Activated CD4-positive, alpha-beta T cell treated with anti-CD3 and anti-CD28 coated beads for 36 hours (primary cell): ENCODE measurements around the gene RAI2. TPM values are rescaled to one million over a fixed set of nuclear protein-coding genes. Genes with fewer than 3 reads are reported as not detected.
A peak's percentile ranks its signal among the peaks of the same experiment; 100 is the strongest.

Experiments used
- ATAC-seq: fragments of 200-7000 bp; cut with Tn5 transposase; one replicate; pipeline ENCODE4 v1.10.0; 2021; ENCODE audit warnings: mild to moderate bottlenecking, moderate library complexity
- CTCF ChIA-PET: fragments of 350-600 bp; sonication (Branson Sonifier 250); formaldehyde crosslinking; loops from one replicate; lab custom pipeline; 2021; ENCODE audit warnings: antibody characterized with exemption; lab: Charles Lee
- POLR2A ChIA-PET: fragments of 350-600 bp; sonication (Branson Sonifier 250); formaldehyde crosslinking; loops from one replicate; lab custom pipeline; 2021; ENCODE audit warnings: antibody characterized with exemption, inconsistent platforms; lab: Charles Lee
- DNase-seq: peaks from one replicate; pipeline ENCODE4 v3.0.0-alpha.2; 2020
- H3K27ac Mint-ChIP-seq: one replicate; pipeline ENCODE4 v1.8.0; 2021; ENCODE audit warnings: mixed read lengths
- H3K27me3 Mint-ChIP-seq: one replicate; pipeline ENCODE4 v1.8.0; 2021; ENCODE audit warnings: mixed read lengths
- H3K36me3 Mint-ChIP-seq: one replicate; pipeline ENCODE4 v1.8.0; 2021; ENCODE audit warnings: low read depth, mixed read lengths
- H3K4me1 Mint-ChIP-seq: one replicate; pipeline ENCODE4 v1.8.0; 2021; ENCODE audit warnings: mixed read lengths
- H3K4me3 Mint-ChIP-seq: one replicate; pipeline ENCODE4 v1.8.0; 2021; ENCODE audit warnings: mild to moderate bottlenecking, moderate library complexity, mixed read lengths
- H3K9me3 Mint-ChIP-seq: one replicate; pipeline ENCODE4 v1.8.0; 2021; ENCODE audit warnings: low read depth, mixed read lengths
- intact Hi-C, 2 experiments: fragments of 100-400 bp; cut with DNase I in 1 of 2; cut with micrococcal nuclease in 1 of 2; formaldehyde crosslinking; loops; one replicate each; pipeline versions ENCODE4 v1.14.2 to v1.15.1; 2022 to 2024; cut with DNase I, micrococcal nuclease
- total RNA-seq, 2 experiments: library from RNA; stranded (reverse); gene quantifications; one replicate each; pipeline ENCODE4 v1.2.3, GENCODE V29; 2021

Gene RAI2
- under 1 TPM; 0.39 to 0.65 TPM for total RNA-seq

DNA sequence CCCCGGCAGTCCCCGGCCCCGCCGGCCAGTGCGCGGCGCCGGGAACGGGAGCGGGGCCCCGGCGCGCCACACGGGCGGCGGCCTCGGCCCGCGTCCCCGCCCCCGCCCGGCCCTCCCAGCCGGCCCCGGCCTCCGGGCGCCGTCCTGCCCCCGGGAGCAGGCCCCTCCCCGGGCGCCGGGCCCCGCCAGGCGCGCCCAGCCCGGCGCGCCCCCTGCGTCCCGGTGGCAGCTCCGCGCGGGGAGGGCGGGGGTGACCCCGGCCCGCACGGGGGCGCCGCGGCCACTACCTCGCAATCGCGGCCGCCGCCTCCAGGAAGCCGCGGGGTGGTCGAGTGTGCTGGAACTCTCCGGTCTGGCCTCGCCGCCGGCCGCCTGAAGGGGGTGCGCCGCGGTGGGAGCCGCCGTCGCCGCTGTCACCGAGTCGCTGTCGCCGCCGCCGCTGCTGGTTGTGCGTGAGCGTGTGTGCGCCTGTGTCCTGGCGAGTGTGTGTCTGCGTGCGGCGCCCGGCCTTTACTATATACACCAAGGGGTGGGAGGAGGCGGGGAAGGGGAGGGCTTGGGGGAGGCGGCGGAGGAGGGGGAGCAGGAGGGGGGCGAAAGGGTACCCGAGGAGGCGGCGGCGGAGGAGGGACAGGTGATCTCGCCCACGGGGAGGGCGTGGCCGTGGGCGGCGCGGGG lies at the start of gene RAI2:
TSS of gene RAI2 (minus strand) at position 488 of the 678 bp plus-strand sequence. CDS start 59,288 bp downstream, outside the sequence.
- ATAC-seq (peak; percentile 53), DNase-seq (peak; percentile 42)
- Mint-ChIP-seq H3K4me1 (peaks cover 4% of the 10 kb centered on the region), H3K4me3 (peak within 1 kb of the TSS; percentile 67), H3K27me3 (peaks cover 28% of the 10 kb centered on the region), H3K27ac (no peak within 1 kb of the TSS), H3K36me3 (no peaks in the 10 kb centered on the region), H3K9me3 (no peaks in the 10 kb centered on the region)
- ChIA-PET POLR2A (no interaction called here), CTCF (interaction anchor here (1.1 kb wide), 1 partner anchor 17 kb away, joined by 3 read pairs; no protein-coding TSS in a partner anchor)
- intact Hi-C loops, result no loop called here

DNA sequence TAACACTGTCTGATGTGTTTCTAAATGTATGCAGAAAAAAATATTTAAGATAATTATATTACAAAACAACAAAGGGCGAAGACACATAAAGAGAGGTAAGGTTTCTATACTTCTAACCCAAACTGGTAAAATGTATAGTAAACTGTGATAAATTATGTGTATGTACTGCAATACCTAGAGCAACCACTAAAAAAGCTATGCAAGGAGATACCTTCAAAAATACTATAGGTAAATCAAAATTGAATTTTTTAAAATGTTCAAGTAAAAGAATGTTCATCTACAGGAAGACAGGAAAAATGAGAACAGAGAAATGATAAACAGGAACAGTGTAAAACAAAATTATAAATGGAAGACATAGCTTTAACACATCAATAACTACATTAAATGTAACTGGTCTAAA lies 27.3 kb upstream of the RAI2 start:
- Mint-ChIP-seq H3K27me3 (peaks cover 16% of the 10 kb centered on the region), H3K27ac (no peak overlapping the region), H3K4me3 (no peak overlapping the region), H3K9me3 (no peaks in the 10 kb centered on the region), H3K36me3 (no peaks in the 10 kb centered on the region), H3K4me1 (peaks cover 7% of the 10 kb centered on the region)
- ATAC-seq (no peak), DNase-seq (no peak)
- intact Hi-C loops, result no loop called here
- ChIA-PET POLR2A (no interaction called here), CTCF (no interaction called here)

DNA sequence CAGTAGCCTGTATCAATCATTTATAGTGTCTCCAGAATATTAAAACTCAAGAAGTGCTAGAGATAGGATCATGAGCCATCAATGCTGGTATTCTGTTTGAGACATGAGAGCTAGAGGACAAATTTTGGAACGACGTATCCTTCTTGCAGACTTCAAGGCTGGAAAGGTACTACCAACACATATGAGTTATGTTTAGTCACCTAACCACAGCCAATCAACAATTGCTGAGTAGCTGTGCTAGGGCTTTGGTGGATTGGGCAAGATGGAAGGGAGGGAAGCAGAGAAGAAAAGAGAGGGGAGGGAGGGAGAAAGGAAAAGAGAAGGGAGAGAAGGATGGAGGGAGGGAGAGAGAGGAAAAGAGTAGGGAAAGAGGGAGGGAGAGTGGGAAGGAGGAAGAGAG lies 21.6 kb upstream of the RAI2 start:
- intact Hi-C loops, result no loop called here
- Mint-ChIP-seq H3K9me3 (no peaks in the 10 kb centered on the region), H3K36me3 (no peaks in the 10 kb centered on the region), H3K4me1 (no peaks in the 10 kb centered on the region), H3K27ac (no peak overlapping the region), H3K27me3 (peaks cover 13% of the 10 kb centered on the region), H3K4me3 (no peak overlapping the region)
- ATAC-seq (no peak), DNase-seq (no peak)
- ChIA-PET CTCF (interaction anchor here (0.9 kb wide), 1 partner anchor 11 kb away, joined by 3 read pairs; no protein-coding TSS in a partner anchor), POLR2A (no interaction called here)

DNA sequence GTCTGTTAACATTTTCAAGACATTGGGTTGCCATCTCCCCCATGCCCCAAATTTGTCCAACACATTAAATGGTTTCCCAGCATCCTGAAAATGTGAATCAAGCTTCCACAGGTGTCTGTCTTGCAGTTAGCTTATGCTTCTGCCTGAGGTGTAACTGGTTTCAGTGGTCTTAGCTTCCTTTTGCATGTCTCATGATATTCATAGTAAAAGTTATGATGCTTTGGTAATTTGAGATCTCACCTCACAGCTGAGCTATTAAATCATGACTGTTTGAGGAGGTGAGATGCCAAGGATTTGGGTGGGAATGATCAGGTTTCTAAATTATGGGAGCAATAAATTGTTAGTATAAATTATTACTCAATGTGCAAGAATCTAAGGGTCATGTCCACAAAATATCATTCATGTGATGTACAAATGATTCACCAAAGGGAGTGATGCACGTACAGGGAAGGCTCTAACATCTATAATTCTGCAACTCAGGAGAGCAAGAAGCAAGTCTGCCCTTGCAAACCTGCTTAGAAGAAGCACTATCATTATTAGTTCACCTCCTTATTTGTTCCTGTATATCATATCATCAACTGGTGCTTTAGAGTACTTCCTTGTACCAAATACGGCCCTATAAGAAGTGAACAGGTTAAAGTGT lies 17.1 kb upstream of the RAI2 start:
- no peak overlapping the region for H3K4me3 Mint-ChIP-seq
- ATAC-seq, result no peak
- POLR2A ChIA-PET, result no interaction called here
- DNase-seq, result no peak
- H3K27ac Mint-ChIP-seq, result no peak overlapping the region
- no peaks in the 10 kb centered on the region for H3K36me3 Mint-ChIP-seq
- H3K9me3 Mint-ChIP-seq, result peaks cover 2% of the 10 kb centered on the region
- CTCF ChIA-PET, result interaction anchor here (1.2 kb wide), 1 partner anchor 17 kb away, joined by 3 read pairs; the partner anchor contains the start of gene RAI2
- peaks cover 3% of the 10 kb centered on the region for H3K27me3 Mint-ChIP-seq
- intact Hi-C loops, result no loop called here
- H3K4me1 Mint-ChIP-seq, result no peaks in the 10 kb centered on the region

DNA sequence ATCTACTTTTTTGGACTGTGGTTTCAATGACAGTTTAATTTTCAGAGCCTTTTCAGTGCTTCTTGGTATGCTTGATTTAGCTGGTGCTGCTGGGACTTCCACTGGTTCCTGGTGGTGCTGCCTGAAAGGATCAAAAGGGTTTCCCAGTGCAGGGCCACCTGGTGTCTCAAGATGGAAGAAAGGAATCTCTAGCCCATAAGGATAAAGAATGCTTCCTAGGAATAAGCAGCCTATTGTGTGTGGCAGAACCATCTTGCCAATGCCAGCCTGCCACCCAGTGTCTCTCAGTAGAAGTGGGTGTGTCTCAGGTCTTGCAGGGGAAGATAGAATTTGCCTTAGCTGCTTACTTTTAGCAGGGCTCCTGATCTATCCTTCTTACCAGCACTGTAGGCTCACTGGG lies 15.0 kb upstream of the RAI2 start:
- H3K4me3 Mint-ChIP-seq, result no peak overlapping the region
- ATAC-seq, result no peak
- CTCF ChIA-PET, result no interaction called here
- POLR2A ChIA-PET, result interaction anchor here (0.6 kb wide), 2 partner anchors 176 to 891 kb away, joined by 3 to 9 read pairs; no protein-coding TSS in a partner anchor
- H3K27ac Mint-ChIP-seq, result no peak overlapping the region
- intact Hi-C loops, result no loop called here
- no peaks in the 10 kb centered on the region for H3K4me1 Mint-ChIP-seq
- H3K36me3 Mint-ChIP-seq, result no peaks in the 10 kb centered on the region
- DNase-seq, result no peak
- peaks cover 3% of the 10 kb centered on the region for H3K27me3 Mint-ChIP-seq
- H3K9me3 Mint-ChIP-seq, result peaks cover 2% of the 10 kb centered on the region

DNA sequence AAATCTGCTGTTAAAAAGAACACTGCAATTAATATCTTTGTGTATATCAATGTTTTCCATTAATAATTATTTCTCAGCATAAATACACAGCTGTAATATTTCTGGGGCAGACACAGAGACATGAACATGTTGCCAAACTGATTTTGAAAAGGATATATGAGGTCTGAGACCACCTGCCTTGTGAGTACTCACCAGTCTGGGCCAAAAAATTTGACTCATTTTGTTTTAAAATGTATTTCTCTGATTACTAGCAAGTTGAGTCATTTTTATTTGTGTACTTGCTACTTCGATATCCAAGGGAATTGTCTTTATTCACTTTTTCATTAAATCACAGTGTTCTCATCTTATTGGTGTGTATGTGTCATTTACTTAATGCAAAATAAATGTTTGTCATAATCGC lies 8.5 kb upstream of the RAI2 start:
- intact Hi-C loops, result no loop called here
- CTCF ChIA-PET, result no interaction called here
- no peak overlapping the region for H3K27ac Mint-ChIP-seq
- H3K27me3 Mint-ChIP-seq, result peaks cover 5% of the 10 kb centered on the region
- no peak overlapping the region for H3K4me3 Mint-ChIP-seq
- peaks cover 2% of the 10 kb centered on the region for H3K9me3 Mint-ChIP-seq
- POLR2A ChIA-PET, result no interaction called here
- no peak for DNase-seq
- no peaks in the 10 kb centered on the region for H3K36me3 Mint-ChIP-seq
- no peaks in the 10 kb centered on the region for H3K4me1 Mint-ChIP-seq
- ATAC-seq, result no peak

DNA sequence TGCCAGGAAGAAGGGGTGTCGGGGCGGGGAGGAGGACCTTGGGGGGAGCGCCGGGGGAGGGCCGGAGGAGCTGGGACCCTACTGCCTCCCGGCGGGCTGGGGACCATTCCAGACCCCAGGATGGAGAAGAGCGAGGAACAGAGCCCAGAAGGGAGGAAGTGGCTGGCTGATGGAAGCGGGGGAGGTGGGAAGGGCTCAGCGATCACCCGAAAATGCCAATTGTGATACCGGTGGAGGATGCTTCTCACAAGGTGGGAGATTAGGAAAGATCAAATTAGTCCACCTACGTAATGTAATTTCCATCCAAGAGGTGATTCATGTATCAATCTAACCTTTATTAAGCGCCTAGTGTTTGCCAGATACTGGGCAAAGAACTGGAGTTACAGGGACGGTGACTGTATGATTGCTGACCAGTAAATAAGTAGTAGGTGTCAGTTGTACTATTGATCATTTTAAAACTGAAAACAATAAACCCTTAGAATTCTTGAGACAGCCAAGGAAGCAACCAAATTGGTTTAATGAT lies 452 bp upstream of the RAI2 start:
- Mint-ChIP-seq H3K4me3 (peak overlapping the region; percentile 47), H3K4me1 (peaks cover 4% of the 10 kb centered on the region), H3K36me3 (no peaks in the 10 kb centered on the region), H3K9me3 (no peaks in the 10 kb centered on the region), H3K27me3 (peaks cover 28% of the 10 kb centered on the region), H3K27ac (no peak overlapping the region)
- CTCF ChIA-PET, result interaction anchor here (1.1 kb wide), 1 partner anchor 16 kb away, joined by 3 read pairs; no protein-coding TSS in a partner anchor
- DNase-seq (no peak), ATAC-seq (no peak)
- POLR2A ChIA-PET, result no interaction called here
- intact Hi-C loops, result no loop called here

DNA sequence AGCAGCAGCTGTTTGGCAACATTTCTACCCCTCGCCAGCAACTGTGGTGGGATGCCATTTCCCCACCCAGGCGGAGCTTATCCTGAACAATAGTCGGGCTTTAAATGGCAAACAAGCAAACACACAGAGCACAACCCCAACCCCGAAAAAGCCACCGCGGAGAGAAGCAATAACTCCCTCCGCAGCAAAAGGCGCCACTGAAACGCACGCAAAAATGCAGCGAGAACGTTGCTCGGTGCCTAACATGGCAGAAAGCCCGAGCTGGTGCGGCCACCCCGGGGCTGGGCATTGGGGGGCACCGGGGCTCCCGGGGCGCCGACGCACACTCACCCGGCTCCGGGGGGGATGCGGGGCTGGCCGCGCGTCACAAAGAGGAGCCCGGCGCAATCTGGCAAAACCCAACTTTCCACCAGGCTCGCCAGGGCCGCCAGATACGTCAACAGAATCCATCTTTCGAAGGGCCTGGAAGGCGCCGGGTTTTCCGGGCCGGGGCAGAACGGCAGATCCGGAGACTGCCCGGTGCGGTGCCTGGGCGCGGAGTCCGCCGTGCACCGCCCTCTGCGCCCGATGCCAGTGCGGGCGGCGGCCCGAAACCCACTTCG lies 818 bp downstream of the RAI2 start:
- intact Hi-C loops, result no loop called here
- peaks cover 4% of the 10 kb centered on the region for H3K4me1 Mint-ChIP-seq
- peaks cover 28% of the 10 kb centered on the region for H3K27me3 Mint-ChIP-seq
- DNase-seq (peak; percentile 10), ATAC-seq (peak; percentile 33)
- no peak overlapping the region for H3K27ac Mint-ChIP-seq
- ChIA-PET CTCF (interaction anchor here (1.1 kb wide), 1 partner anchor 18 kb away, joined by 3 read pairs; no protein-coding TSS in a partner anchor), POLR2A (interaction anchor here (1.0 kb wide), 1 partner anchor 128 kb away, joined by 3 read pairs; no protein-coding TSS in a partner anchor)
- H3K9me3 Mint-ChIP-seq, result no peaks in the 10 kb centered on the region
- peak overlapping the region; percentile 67 for H3K4me3 Mint-ChIP-seq
- H3K36me3 Mint-ChIP-seq, result no peaks in the 10 kb centered on the region

DNA sequence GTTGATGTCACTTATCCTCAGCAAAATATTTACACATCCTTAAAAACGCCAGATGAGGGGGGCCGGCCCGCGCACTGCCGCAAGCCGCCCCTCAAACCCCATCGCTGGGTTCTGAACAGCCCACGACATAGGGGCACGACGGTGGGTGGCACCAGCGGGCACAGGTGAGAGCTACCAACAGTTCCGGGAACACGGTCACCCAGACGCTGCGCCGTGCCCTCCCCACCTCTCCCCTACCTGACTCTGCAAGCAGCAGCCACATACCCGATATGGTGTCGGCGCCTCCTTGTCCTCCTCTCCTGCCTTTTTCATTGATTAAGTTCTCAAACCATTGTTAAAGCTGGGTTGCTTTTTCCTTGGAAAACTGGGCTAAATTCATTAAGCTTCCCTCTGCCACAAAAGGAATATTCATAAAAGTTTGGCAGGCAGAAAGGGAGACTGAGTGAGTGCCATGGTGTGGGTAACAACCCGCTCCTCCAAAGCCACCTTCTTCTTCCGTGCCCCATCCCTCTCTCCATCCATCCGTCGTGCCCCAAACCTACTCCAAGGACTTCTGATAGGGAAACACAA lies 1.4 kb downstream of the RAI2 start:
- Mint-ChIP-seq H3K27me3 (peaks cover 26% of the 10 kb centered on the region), H3K4me3 (peak overlapping the region; percentile 67), H3K4me1 (peaks cover 4% of the 10 kb centered on the region), H3K27ac (no peak overlapping the region), H3K36me3 (no peaks in the 10 kb centered on the region), H3K9me3 (no peaks in the 10 kb centered on the region)
- ChIA-PET POLR2A (interaction anchor here (1.0 kb wide), 1 partner anchor 128 kb away, joined by 3 read pairs; no protein-coding TSS in a partner anchor), CTCF (no interaction called here)
- peak; percentile 39 for ATAC-seq
- DNase-seq, result peak; percentile 46
- intact Hi-C loops, result no loop called here

DNA sequence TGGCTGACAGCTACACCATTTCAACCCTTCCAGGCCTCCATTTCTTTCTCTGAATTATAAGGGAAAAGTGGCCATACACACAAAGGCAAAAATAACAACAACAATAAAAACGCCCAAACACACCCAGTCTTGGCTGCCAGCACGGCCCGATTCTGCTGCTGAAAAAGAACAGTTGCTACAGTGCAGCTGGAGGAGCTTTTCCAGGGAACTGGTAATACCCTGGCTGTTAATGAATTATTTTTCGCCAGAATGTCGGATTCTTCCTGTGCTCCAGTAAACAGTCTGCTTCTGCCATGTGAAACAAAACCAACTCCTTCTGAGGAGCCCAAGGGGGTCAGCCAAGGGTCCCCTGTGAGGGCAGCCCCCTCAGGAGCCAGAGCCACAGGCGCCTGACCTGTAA lies 6.6 kb downstream of the RAI2 start:
- Mint-ChIP-seq H3K36me3 (no peaks in the 10 kb centered on the region), H3K4me1 (no peaks in the 10 kb centered on the region), H3K27ac (no peak overlapping the region), H3K27me3 (peaks cover 15% of the 10 kb centered on the region), H3K9me3 (no peaks in the 10 kb centered on the region), H3K4me3 (no peak overlapping the region)
- ChIA-PET POLR2A (no interaction called here), CTCF (no interaction called here)
- DNase-seq (no peak), ATAC-seq (no peak)
- intact Hi-C loops, result no loop called here

DNA sequence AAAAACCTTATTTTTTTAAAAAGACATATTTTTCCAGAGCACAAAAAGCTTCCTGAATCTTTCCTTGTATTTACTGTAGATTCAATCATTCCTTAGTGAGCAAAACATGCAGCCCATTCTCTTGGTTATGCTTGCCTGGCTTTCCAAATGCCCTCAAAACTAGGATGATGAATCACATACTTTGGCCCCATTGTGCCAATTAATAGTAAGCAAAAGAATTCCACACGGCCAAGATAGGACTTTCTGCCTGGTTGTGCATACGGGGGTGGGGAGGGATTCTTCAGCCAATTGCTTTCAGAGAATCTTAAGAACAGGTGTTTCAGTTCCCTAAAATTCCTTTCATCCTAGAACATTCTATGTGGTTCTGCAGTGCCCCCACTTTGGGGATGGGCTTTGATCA lies 7.0 kb downstream of the RAI2 start:
- Mint-ChIP-seq H3K27ac (no peak overlapping the region), H3K4me1 (no peaks in the 10 kb centered on the region), H3K4me3 (no peak overlapping the region), H3K36me3 (no peaks in the 10 kb centered on the region), H3K27me3 (peaks cover 11% of the 10 kb centered on the region), H3K9me3 (no peaks in the 10 kb centered on the region)
- no peak for DNase-seq
- CTCF ChIA-PET, result no interaction called here
- no peak for ATAC-seq
- POLR2A ChIA-PET, result no interaction called here
- intact Hi-C loops, result no loop called here
